ENCODE results near the gene LIX1L.
A peak's percentile ranks its signal among the peaks of the same experiment; 100 is the strongest.

Gene LIX1L

GRCh38 chr1:145892486-145893087, 65.2 kb downstream of the LIX1L start:
- no peak for DNase-seq

DNA sequence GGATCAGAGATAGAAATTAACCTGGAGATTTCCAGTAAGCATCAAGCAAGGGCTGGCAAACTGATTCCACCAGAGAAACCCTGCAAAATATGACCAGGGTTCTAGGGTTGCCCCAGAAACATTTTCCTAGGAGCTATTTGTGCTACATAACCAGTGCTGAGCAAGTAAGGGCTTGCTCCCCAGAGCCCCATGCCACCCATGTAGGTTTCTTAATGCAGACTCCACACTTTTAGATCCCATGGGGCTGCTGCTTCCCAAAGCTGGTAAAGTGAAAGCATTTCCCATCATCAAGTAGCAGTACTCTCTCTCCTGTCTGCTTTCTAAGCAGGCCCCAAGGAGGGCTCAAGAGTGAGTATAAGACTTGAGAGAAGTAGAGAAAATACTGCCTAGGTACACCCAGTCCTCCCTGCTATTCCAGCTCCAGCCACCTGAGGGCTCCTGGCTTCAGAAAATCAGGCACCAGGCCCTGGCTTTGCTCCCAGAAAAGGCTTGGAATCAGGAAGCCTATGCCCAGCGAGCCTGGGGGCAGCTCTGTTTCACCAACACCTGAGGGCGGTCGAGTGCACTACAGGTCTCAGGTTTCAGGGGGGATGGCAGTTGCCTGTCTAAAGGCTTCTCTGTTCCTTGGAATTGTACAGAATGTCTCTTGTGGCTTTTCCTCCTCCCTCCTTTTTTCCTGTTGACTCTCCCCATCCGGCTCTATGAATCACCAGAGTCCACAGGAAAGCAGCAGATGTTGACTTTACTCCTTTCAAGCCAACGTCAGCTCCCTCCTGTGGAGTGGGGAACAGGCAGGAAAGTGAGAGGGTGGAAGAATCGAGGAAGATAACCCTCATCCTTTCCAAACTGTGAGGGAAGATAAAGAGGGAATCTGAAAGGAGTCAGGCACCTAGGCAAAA, 66.0 kb downstream of the LIX1L start:
- DNase-seq = peak; percentile 80 to 89 (median 81)

- DNase-seq = no peak
Measured at GRCh38 chr1:145891143-145891542, 66.7 kb downstream of the LIX1L start.

- no peak for DNase-seq
Measured at GRCh38 chr1:145889722-145890121, 68.1 kb downstream of the LIX1L start.

DNA sequence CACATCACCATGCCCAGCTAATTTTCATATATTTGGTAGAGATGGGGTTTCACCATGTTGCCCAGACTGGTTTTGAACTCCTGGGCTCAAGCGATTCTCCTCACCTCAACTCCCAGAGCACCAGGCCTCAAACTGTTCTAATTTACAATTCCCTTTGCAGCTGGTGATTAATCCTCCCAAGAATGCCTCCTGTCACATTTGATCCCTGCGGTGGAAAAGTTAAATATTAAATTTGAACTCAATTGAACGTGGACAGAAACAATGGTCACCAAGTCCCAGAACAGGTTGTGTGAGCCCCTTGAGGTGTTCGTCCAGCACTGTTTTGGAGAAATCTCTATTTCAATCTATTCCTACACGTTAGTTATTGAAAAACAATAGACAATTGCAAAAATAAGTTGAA, 70.2 kb downstream of the LIX1L start:
- no peak for DNase-seq

- DNase-seq = no peak
Measured at GRCh38 chr1:145886816-145887215, 71.0 kb downstream of the LIX1L start.

GRCh38 chr1:145886390-145886789, 71.4 kb downstream of the LIX1L start:
- DNase-seq = no peak

DNA sequence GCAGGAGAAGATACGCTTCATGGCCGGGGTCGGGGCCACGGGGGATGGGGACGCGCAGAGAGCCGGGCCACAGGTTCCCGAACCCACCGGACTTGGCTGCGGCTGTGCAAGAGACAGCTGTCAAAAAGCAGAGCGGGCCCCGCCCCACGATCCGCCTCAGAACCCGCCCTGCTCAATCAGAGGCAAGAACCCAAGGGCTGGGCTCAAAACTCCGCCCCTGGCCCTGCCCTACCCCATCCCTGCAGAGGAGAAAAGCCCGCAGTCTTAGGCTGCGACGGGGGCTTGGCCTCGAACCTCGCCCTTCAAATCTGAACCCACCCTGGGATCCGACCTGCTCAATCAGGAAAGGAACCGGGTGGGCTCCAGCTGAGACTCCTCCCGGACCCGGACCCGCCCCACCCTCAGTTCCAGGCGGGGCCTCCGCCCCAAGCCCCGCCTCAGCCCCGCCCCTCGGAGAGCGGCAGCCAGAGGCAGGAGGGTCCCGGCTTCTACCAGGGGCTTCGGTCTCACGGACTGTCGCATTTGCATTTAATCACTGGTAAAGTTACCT, 72.0 kb downstream of the LIX1L start, which contains the start of gene ANKRD35:
Gene ANKRD35, minus strand, starts transcription at position 129 of the 550 bp plus-strand sequence. Its CDS starts 108 bp downstream, at position 21.
- DNase-seq = peak; percentile 82 to 92 (median 86)

DNA sequence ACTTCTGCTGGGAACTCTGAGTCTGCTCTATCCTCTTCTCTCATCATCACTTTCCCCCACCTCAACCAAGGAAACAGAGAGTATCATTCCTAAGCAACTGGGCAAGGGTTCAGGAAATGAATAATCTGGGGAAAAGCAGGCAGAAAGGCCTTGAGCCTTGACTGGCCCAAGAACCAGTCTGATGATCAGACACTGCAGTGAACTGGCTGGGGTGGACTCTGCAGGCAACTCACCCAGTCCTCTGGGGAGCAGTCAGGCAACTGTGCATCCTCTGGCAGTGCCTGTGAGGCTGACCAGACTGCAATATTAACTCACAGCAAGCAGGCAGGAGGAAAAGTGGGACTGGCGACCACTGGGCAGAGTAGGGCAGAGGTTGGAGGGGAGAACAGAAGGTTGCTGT, 73.1 kb downstream of the LIX1L start:
- DNase-seq = no peak

Measured in suppressor macrophage (primary cell).